ENCODE results near the gene TMEM117.

DNA sequence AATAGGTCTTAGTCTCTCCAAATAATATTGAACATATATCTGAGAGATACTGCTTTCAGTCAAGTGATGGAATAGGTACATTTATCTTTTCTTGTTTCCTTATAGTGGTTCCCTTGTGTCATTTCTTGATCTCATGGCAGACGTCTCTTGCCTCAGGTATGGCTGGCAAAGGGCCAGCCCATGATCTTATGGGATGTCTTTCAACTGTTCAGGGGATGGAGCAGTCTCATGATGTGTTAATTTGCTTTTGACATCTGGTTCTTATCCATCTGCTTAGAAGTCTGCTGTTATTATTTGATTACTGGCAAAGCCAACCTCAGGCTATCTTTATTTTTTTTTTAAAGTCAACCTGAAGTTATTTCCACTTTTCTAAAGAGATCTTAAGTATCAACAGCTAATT, 262.9 kb downstream of the TMEM117 start:
- TF ChIP-seq POLR2AphosphoS5 (IDR thresholded peaks at IDR 0.05; ENCODE audit: low read depth, low read length) (no peak), POLR2A (IDR thresholded peaks at IDR 0.05; ENCODE audit: low read depth, low read length) (no peak), TAF1 (IDR thresholded peaks at IDR 0.05; ENCODE audit: borderline replicate concordance, low read depth, low read length) (no peak)

Measured in GM12892 (cell line).